HepG2 (cell line): ENCODE data around the gene FNDC3B. TPM values are rescaled to one million over a fixed set of nuclear protein-coding genes. Genes with fewer than 3 reads are reported as not detected.

Source experiments
- ARNTL ChIP-seq: sonication (generic); formaldehyde crosslinking; IDR thresholded peaks from 2 replicates; pipeline ENCODE4 v1.4.0; 2020; ENCODE audit warnings: mild to moderate bottlenecking, missing genetic modification reagents
- GZF1 ChIP-seq: sonication (generic); formaldehyde crosslinking; IDR thresholded peaks from 2 replicates; pipeline ENCODE4 v1.5.1; 2020; ENCODE audit warnings: mild to moderate bottlenecking, missing genetic modification reagents
- HNRNPUL1 ChIP-seq: fragments of 200-400 bp; formaldehyde crosslinking; IDR thresholded peaks from 2 replicates; pipeline ENCODE4 v1.6.1; 2017; ENCODE audit warnings: low read depth, mild to moderate bottlenecking, low read length, moderate library complexity
- IKZF4 ChIP-seq: sonication (generic); formaldehyde crosslinking; IDR thresholded peaks from 2 replicates; pipeline ENCODE4 v1.5.1; 2020; ENCODE audit warnings: borderline replicate concordance, mild to moderate bottlenecking, low read depth, missing genetic modification reagents; ENCODE audit errors: not compliant biosample characterization
- MATR3 ChIP-seq: sonication (generic); formaldehyde crosslinking; IDR thresholded peaks from 2 replicates; pipeline ENCODE4 v1.4.0; 2020; ENCODE audit warnings: missing genetic modification reagents
- MBNL3 ChIP-seq: fragments of 250-450 bp; sonication (Bioruptor Pico); conservative IDR thresholded peaks from 2 replicates; pipeline ENCODE4 v1.8.0; 2022; ENCODE audit warnings: mild to moderate bottlenecking, inconsistent platforms
- MYNN ChIP-seq: sonication (generic); formaldehyde crosslinking; IDR thresholded peaks from 2 replicates; pipeline ENCODE4 v1.4.0; 2020; ENCODE audit warnings: mild to moderate bottlenecking, low read depth, missing genetic modification reagents
- NFRKB ChIP-seq: fragments of 450-650 bp; IDR thresholded peaks from 2 replicates; pipeline ENCODE4 v1.6.1; 2017
- POLR2AphosphoS5 ChIP-seq: IDR thresholded peaks from 2 replicates; pipeline ENCODE4 v1.6.1; 2012; ENCODE audit warnings: low read depth, low read length
- RNF2 ChIP-seq: fragments of 450-650 bp; conservative IDR thresholded peaks from 2 replicates; pipeline ENCODE4 v1.6.1; 2016; ENCODE audit warnings: low read depth
- SMAD1 ChIP-seq: sonication (generic); formaldehyde crosslinking; IDR thresholded peaks from 2 replicates; pipeline ENCODE4 v1.4.0; 2020; ENCODE audit warnings: missing genetic modification reagents, low read depth, mild to moderate bottlenecking, borderline replicate concordance
- TAF15 ChIP-seq: fragments of 200-400 bp; formaldehyde crosslinking; IDR thresholded peaks from one replicate; pipeline ENCODE4 v1.6.1; 2018; ENCODE audit warnings: mild to moderate bottlenecking, low read depth, low read length; ENCODE audit not compliant: poor library complexity, severe bottlenecking
- TCF7 ChIP-seq: sonication (generic); IDR thresholded peaks from 2 replicates; pipeline ENCODE4 v1.6.1; 2016; ENCODE audit warnings: antibody characterized with exemption, low read depth
- ZBED4 ChIP-seq: sonication (generic); formaldehyde crosslinking; IDR thresholded peaks from 2 replicates; pipeline ENCODE4 v1.4.0; 2020; ENCODE audit warnings: missing genetic modification reagents, borderline replicate concordance
- ZNF138 ChIP-seq: sonication (generic); formaldehyde crosslinking; IDR thresholded peaks from 2 replicates; pipeline ENCODE4 v1.5.0; 2020; ENCODE audit warnings: mild to moderate bottlenecking, low read depth, missing genetic modification reagents
- ZNF280B ChIP-seq: sonication (generic); formaldehyde crosslinking; IDR thresholded peaks from 2 replicates; pipeline ENCODE4 v1.5.0; 2020; ENCODE audit warnings: missing genetic modification reagents, mild to moderate bottlenecking, borderline replicate concordance
- ZNF326 ChIP-seq: sonication (generic); formaldehyde crosslinking; IDR thresholded peaks from 2 replicates; pipeline ENCODE4 v1.4.0; 2020; ENCODE audit warnings: missing genetic modification reagents, borderline replicate concordance
- ZNF333 ChIP-seq: sonication (generic); formaldehyde crosslinking; IDR thresholded peaks from 2 replicates; pipeline ENCODE4 v1.4.0; 2020; ENCODE audit warnings: mild to moderate bottlenecking, missing genetic modification reagents, borderline replicate concordance
- ZNF672 ChIP-seq: sonication (generic); formaldehyde crosslinking; IDR thresholded peaks from 2 replicates; pipeline ENCODE4 v1.8.1; 2022; ENCODE audit warnings: missing genetic modification reagents
- ZNF772 ChIP-seq: sonication (generic); formaldehyde crosslinking; IDR thresholded peaks from 2 replicates; pipeline ENCODE4 v1.5.0; 2020; ENCODE audit warnings: mild to moderate bottlenecking, missing genetic modification reagents
- ZSCAN30 ChIP-seq: sonication (generic); formaldehyde crosslinking; IDR thresholded peaks from 2 replicates; pipeline ENCODE4 v1.5.0; 2020; ENCODE audit warnings: mild to moderate bottlenecking, missing genetic modification reagents
- ZSCAN9 ChIP-seq: IDR thresholded peaks from 2 replicates; pipeline ENCODE4 v1.6.1; 2016; ENCODE audit warnings: borderline replicate concordance
- ZXDC ChIP-seq: sonication (generic); formaldehyde crosslinking; IDR thresholded peaks from 2 replicates; pipeline ENCODE4 v1.5.0; 2020; ENCODE audit warnings: mild to moderate bottlenecking, missing genetic modification reagents
- polyA plus RNA-seq, 8 experiments: library from polyadenylated mRNA; depleted of rRNA in 3 of 8; stranded (reverse) in 7 of 8; unstranded in 1 of 8; fragments of >200 nt; fragmentation: Illumina TruSeq in 4 of 8; extraction: Trizol in 4 of 8; gene quantifications; 2 replicates each; pipeline versions ENCODE4 v1.2.1 to v1.2.3, GENCODE V29; 2011 to 2016; ENCODE audit warnings: low read depth in 4 of 8, missing spikeins in 1 of 8, mixed read lengths in 1 of 8; ENCODE audit not compliant: insufficient read depth in 1 of 8
- total RNA-seq, 5 experiments: library from RNA; depleted of rRNA; stranded (reverse); fragments of >200 nt; fragmentation: Illumina TruSeq; extraction: Trizol; gene quantifications; 2 replicates each; pipeline ENCODE4 v1.2.3, GENCODE V29; 2016; ENCODE audit warnings: low read depth in 1 of 5

Gene FNDC3B
- total and polyA plus RNA-seq, 2 of the 13 experiments (the other 11 are each of a cell fraction or from before 2014, with no cell fraction given), result 74.8 to 103 TPM

GRCh38 chr3:172039436-172040077, at the start of gene FNDC3B (continued):
- peak; percentile 59; the same call in 1 of the 2 replicates for TF ChIP-seq ZXDC (CRISPR knock-in tag)
- TF ChIP-seq ZNF280B (CRISPR knock-in tag), result peak; percentile 64; the same call in 1 of the 2 replicates
- TF ChIP-seq ZBED4 (CRISPR knock-in tag), result no peak
- TF ChIP-seq RNF2, result no peak
- TF ChIP-seq MYNN (CRISPR knock-in tag), result no peak
- TF ChIP-seq MATR3 (CRISPR knock-in tag), result no peak
- peak; percentile 100 for TF ChIP-seq GZF1 (CRISPR knock-in tag)
- 0 out of 2 replicates have a peak, but pooled peaks have one; percentile 49 for TF ChIP-seq ZNF772
- no peak for TF ChIP-seq ZSCAN30
- no peak for TF ChIP-seq MBNL3 (CRISPR knock-in tag)
- TF ChIP-seq ZNF672 (CRISPR knock-in tag), result no peak
- TF ChIP-seq ZNF138 (CRISPR knock-in tag), result no peak
- no peak for TF ChIP-seq NFRKB
- TF ChIP-seq HNRNPUL1, result no peak
- 0 out of 2 replicates have a peak, but pooled peaks have one; percentile 26 for TF ChIP-seq SMAD1 (CRISPR knock-in tag)
- no peak for TF ChIP-seq IKZF4 (CRISPR knock-in tag)
- no peak for TF ChIP-seq ARNTL (CRISPR knock-in tag)
- TF ChIP-seq POLR2AphosphoS5, result peak; percentile 72; the same call in 1 of the 2 replicates
- TF ChIP-seq ZNF333, result no peak
- no peak for TF ChIP-seq TCF7
- no peak; the same call in 1 of the 2 replicates for TF ChIP-seq ZSCAN9
- TF ChIP-seq TAF15, result peak; percentile 68
- no peak for TF ChIP-seq ZNF326 (CRISPR knock-in tag)
